Stimulated activated CD4-positive, alpha-beta T cell treated with anti-CD3 and anti-CD28 coated beads, Interleukin-1b, Interleukin-23, amount 100 ng/mL, for 4 hours (primary cell): ENCODE data around the gene BPIFB6.

Experiments used
- DNase-seq, 2 donors: peaks; one replicate each; pipeline ENCODE4 v3.0.0-alpha.2; 2020; ENCODE audit warnings: low read depth in 2 of 2

BPIFB6 gene

DNA sequence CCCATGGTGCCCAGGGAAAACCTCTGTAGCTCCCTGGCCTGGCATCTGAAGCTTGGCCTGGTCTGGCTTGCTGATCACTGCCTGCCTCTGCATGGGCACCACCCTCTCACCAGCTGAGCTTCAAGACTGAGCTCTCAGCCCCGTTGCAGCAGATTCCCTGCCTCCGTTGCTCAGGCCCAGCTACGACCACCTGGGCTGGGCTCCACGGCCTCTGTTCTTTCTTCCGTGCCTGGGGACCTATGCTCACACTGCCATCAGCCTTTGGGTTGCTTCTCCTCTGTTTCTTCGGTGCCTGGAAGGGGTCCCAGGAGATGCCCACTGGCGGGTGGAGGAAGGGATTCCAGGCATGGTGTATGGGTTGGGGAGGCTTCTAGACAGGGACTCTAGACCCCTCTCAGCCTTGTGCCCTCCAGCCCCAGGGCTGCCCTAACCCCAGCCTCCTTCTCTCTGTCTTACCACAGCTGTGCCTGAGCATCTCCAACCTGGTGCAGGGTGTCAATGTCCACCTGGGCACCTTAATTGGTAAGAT, 14.8 kb upstream of the BPIFB6 start:
- DNase-seq, result no peak

DNA sequence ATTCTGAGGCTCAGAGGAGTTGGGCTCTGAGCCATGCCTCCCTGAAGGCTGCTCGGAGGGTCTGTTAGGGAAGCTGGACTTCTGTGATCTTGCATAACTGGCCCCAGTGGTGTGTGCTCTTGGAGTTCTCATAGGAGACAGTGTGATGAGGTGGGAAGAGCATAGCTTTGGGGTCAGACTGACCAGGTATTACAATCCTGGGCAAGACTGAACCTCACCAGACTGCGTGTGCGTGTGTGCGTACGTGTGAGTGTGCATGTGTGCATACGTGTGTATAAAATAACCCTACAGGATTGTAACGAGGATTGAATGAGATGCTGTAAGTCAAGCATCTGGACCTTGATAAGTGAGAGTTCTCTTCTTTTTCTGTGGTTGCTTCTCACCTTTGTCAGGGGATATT, 13.9 kb upstream of the BPIFB6 start:
- DNase-seq, result no peak

DNA sequence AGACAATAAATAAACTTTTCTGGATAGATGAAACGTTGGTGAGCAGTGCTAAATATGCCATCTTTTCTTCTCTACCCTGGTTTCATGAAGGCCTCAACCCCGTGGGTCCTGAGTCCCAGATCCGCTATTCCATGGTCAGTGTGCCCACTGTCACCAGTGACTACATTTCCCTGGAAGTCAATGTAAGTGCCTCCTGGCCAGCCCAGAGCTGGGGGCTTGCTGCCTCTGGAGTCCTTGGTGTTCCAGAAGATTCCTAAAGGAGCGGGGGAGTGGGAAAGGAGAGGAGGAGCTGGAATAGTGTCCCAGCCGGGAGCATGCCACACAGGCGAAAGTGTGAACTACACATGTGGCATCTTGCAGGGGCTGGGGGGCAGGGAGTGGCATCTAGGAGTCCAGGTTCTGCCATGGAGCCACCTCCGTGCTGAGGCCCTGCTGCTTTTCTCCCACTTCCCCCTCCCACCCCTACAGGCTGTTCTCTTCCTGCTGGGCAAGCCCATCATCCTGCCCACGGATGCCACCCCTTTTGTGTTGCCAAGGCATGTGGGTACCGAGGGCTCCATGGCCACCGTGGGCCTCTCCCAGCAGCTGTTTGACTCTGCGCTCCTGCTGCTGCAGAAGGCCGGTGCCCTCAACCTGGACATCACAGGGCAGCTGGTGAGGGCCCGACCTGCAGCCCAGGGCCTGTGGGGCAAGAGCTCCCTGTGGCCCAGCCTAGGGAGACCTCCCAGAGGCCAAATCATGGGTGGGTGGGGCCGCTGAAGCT, 13.1 kb upstream of the BPIFB6 start:
- no peak for DNase-seq

DNA sequence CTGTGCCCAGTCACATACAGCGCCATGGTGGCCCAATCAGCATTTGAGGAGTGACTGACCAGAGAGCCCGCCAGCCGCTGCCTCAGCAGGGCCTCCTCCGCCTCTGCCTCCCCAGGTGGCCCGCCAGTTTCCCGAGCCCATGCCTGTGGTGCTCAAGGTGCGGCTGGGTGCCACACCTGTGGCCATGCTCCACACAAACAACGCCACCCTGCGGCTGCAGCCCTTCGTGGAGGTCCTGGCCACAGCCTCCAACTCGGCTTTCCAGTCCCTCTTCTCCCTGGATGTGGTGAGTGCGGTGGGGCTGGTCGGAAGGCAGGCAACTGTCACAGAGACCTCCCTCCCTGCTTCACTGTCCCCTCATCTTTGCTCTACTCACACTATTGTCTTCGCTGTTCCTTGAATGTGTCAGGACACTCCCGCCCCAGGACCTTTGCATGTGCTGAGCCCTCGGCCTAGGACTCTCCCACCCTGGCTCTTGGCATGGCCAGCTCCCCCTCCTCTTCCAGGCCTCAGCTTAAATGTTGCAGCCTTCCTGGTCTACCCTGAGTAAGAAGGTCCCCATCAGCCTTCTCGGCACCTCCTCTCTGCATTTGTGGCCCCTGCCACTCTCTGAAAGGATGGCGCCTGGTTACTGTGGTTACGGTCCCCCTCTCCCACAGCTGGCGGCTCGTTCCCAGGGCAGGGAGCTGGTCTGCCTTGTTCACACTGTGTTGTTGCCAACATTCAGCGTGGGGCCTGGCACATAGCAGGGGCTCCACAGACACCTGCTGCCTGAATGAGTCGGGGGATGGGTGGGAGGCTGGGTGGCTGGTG, 11.8 kb upstream of the BPIFB6 start:
- no peak for DNase-seq

DNA sequence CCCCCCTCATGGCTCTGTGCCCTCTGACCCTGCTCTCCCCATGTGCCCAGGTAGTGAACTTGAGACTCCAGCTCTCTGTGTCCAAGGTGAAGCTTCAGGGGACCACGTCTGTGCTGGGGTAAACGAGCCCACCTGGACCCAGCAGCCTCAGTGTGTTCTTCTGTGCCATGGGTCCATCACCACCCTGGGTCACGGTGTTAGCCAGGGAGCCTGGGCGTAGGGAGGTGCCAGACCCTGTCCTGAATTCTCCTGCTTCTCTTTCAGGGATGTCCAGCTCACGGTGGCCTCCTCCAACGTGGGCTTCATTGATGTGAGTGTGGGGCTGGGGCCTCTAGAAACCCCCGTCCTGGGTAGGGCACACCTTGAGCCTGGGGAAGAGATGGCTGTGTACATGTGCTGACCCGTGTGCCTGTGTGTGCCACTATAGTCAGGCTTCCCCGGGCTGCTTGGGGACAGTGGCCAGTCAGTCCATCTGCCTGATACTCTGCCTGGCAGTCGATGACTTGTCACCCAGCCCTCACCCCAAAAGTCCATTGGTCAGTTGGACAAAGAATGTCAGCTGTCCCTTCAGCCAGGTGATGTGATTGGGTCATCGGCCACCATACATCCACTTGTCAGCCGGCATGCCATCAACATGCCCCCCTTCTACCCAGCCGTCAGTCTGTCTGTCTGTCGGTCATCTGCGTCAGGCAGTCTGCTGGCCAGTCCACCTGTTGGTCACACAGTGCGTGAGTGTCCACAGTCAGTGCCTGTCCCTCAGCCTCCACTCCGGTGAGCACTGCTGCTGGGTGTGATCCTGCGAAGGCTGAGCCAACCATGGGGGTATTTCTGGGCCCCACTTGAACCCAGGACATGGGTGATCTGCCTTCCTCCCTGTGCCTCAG, 10.9 kb upstream of the BPIFB6 start:
- DNase-seq, result no peak

DNA sequence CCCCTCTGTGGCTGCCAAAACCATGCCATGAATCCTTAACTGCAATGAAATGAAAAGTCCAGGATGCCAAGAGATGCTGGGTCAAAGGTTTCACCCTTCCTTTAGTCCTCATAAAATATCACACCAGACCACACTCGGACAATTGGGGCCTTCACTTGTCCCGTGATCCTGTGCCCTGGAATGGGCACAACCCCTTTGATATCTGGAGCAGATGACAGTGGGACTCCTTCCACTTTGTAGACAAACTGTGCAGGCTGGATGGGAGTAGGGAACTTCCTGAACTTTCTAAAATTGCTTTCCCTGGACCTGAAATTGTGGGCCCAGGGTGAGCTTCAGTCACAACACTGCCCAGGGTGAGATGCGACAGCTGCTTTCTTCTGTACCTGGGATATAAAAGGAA, 9.6 kb upstream of the BPIFB6 start:
- no peak for DNase-seq

DNA sequence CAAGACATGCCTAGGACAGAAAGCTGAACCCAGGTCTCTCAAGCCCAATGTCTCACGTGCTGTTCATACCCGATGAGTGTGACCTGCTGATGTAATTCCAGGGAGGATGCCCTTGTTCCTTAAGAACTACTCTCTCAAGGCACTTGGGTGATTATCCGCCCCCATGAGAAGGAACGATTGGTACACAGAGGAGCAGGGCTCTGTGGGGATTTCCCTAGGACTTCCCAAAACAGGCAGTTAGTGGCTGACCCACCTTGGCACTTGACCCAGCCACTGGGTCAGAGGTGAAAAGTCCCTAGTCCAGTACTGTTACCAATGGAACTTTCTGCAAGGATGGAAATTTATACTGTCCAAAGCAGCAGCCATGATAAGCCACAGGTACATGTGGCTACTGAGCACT, 9.2 kb upstream of the BPIFB6 start:
- no peak for DNase-seq

DNA sequence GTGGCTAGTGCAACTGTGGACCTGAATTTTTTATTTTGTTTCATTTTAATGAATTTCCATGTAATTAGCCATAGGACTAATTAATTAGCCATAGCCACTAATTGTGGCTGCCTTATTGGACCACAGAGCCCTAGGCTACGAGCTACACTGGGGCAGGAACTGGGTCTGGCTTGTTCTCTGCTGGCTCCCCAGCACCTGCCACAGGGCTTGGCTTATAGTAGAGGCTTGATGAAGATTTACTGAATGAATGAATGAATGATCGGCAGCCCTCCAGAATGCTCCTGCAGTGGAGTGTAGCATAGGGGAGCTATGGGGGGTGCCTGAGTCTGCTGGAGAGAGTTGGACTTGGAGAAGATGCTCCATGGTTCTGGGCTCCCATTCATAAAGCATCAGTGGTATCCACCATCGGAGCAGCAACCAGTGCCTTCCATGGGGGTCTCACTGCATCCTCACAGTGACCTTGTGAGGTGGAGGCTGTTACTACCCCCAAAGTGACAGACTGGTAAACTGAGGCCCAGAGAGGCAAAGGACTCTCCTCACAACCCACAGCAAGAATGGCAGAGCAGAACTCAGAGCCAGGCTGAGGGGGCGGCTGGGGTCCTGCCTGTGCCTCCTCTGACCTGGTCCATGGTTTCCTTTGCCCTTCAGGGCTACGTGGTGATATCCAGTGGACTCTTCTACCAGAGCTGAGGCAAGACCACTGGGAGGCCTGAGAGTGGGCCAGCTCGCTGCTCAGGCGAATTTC, 8.6 kb upstream of the BPIFB6 start:
- DNase-seq, result no peak

DNA sequence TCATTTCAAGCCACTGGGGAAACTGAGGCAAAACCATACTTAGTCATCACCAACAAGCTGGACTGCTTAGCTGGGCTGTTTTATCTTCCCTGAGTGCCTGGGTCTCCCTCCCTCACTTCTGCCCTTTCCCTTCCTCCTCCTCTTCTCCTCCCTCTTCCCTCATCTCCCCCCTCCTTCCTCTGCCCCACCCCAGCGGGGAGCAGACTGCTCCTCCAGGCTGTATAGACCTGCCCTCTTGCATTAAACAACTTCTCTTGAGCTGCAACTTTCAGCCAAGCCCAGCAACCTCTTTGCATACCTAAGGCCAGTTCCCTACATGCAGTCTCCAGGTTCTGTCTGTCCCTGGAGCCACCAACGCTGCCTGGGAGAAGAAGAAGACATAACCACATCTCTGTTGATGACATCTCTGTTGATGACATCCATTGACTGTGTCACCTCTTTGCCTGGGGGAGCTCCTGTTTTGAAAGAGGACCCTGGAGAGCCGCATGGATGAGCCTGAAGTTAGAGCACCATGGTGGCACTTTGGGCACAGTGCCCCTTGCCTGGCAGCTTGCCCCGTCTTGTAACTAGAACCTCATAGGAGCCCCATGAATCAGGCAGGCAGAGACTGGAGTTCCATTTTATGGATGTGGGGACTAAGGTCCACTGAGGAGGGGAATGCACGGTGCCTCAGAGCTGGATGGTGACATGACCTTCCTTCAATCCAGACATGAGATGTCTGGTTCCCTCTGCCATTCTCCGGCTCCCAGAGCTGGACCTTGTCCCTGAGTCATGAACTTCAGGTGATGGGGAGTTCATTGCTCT, 7.8 kb upstream of the BPIFB6 start:
- DNase-seq, result no peak

DNA sequence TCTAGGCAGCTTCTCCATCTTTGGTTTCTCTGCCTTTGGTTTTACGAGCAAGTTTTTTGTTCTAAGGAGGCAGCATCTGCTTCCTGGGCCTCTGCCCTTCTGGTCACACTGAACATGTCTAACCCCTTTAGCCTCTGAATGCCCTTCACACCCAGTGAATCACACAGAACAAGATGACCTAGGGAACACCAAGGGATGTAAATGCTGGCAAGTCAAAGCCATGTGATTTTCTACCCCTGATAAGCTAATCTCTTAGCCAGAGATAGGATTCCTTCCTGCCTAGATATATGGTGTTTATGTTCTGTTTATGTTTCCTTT, 7.2 kb upstream of the BPIFB6 start:
- no peak for DNase-seq

DNA sequence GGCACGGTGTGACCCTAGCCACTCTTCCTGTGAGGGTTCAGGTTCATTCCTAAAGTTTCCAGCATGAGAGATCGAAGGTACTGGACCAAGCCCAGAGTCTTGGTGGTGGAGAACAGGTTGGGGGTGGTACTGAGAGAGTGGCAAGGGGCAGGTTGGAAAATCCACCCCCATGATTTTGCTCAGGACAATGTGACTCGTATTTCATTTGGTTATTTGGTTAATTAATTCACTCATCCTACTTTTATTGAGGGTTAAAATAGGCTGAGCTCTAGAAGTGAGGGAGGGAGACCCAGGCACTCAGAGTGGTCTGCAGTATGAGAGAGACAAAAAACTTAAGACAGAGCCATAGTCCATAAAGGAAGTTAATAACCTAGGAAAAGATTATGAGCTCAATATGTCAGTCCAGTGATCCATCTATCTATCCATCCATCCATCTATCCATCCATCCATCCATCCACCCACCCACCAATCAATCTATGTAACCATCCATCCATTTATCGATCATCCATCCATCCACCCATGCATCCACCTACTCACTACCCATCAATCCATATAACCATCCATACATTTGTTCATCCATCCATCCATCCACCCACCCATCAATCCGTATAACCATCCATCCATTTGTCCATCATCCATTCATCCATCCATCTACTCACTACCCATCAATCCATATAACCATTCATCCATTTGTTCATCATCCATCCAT, 6.7 kb upstream of the BPIFB6 start:
- no peak for DNase-seq

DNA sequence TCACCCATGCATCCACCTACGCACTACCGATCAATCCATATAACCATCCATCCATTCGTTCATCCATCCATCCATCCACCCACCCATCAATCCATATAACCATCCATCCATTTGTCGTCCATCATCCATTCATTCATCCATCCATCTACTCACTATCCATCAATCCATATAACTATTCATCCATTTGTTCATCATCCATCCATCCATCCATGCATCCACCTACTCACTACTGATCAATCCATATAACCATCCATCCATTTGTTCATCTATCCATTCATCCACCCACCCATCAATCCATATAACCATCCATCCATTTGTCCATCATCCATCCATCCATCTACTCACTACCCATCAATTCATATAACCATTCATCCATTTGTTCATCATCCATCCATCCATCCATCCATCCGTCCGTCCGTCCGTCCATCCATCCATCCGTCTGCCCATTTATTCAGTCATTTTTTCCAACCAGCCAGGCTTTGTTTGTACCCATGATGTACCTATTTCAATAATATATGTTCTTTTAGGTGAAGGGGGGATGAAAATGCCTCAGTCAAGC, 6.1 kb upstream of the BPIFB6 start:
- no peak for DNase-seq

DNA sequence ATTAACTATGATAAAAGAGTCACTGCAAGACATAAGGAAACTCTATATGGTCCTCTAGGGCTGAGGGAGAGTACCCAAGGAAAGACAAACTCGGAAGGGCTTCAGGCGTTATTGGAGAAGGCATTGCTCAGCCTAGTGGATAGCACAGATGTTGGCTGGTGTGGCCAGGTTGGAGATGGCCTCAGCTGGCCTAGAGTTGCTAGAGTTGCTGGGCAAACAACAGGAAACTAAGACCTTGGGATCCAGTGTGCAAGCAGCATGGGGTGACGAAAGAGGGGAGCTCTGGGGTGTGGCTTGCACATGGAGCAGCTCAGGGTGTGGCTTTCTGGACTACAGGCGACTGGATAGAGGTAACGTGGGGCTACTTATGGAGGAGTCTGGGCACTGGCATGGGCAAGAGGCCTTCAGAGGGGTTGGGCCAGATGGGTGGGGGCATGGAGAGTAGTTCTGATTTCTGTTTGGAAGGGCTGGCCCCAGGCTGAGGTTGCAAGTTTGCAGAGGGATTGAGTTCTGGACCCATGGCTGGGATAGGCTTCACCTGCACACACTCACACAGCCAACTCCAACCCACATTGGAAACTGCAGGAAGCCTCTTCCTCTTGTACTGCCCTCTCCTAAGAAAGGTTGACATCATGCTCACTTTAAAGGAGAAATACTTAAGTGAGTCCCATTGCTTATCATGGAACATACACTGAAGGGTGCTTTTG, 5.2 kb upstream of the BPIFB6 start:
- DNase-seq, result no peak

DNA sequence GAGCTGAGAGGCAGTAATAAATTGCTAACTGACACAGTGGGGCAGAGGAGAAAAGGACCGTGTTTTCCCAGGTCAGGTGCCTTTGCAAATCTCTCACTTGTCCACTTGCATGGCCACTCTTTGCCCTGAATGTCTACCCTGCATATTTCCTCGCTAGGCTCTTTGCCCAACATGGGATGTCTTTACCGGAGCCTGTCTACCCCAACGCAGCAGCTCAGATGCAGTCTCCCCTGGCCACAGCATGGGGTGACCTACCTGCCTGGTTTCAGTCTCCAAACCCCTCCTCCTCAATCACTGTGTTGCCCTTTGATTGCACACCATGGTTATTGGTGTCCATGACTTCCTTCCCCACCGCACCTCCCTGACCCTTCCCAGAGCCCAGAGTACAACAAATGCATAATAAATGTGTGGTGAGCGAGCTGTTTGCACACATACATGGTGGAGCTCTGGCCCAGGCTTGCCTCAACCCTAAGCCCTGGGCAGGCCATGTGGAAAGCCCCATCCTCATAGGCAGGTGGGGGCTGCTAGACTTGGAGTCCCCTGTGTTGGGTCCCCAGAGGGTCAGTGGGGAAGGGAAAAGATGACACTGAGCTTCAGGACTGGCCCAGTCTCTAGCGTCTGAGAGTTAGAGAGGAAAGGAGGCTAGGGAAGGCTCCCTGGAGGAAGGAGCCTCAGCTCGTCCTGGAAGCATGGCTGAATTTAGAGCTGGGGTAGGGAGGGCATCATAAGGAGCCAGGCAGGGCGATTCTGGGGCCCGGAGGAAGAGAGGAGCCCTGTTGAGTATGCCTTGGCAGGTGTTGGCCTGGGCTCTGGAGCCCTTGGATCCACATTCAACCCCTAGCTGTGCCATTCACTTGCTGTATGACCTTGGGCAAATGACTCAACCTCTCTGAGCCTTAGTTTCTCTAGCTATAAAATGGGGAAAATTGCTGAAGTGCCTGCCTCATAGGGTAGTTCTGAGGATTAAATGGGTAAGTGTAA, 4.4 kb upstream of the BPIFB6 start:
- DNase-seq, result no peak

DNA sequence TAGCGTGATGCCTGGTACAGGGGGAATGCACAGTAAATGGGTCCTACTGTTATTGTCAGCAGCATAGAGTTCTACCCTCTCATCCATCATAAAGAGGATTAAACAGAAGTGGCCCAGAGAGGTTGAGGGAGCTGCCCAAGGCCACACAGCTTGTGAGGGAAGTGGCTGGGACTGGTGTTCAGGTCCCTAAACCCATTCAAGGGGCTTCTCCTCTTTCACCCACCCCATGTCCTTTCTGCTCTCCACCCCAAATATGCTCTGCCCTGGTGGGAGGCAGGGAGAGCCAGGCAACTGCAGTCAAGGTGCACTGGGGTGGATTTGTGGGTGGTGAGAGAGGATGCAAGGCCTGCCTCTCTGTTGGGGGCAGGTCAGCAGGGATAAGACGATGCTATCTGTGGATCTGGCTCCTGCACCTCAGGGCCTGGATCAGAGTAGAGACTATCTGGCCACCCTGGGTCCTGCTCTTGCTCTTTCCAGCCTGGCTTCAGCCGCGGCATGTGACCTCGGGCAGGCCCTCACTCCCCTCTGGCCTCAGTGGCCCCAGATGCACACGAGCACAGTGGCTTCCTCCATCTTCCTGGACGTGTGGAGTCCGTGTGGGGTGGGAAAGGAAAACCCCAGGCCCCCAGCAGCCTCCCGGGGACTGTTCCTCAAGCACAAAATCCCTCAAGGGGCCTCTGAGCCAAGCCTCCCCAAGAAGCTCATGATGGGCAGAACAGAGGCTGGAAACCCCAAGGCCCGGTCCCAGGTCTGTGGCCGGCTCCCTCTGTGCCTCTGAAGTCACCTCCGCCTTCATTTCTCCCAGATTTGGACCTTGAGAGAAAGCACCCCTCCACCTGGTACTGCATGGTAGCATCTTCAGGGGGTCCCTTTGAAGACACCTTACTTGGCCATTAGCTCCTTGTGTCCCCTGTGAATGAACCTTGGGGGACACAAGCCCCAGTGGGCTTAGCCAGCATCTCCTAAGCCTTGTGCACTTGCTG, 3.4 kb upstream of the BPIFB6 start:
- no peak for DNase-seq

DNA sequence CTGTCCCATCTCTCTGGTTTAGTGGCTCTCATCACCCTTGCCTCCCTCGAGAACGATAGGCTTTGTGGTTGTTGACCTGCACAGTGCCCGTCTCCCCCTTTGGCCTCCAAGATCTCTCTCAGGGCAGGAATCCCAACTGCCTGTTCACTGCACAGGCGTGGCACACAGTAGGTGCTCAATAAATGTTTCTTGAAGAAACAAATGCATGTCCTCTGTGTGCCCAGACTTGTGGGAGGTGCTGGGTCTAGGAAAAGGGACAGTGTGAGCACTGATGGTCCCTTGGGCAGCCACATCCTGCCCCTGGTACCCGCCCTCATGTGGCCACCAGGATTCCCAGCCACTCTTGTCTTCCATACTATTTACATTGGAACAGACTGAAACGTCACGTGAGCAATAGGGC, 2.6 kb upstream of the BPIFB6 start:
- no peak for DNase-seq

DNA sequence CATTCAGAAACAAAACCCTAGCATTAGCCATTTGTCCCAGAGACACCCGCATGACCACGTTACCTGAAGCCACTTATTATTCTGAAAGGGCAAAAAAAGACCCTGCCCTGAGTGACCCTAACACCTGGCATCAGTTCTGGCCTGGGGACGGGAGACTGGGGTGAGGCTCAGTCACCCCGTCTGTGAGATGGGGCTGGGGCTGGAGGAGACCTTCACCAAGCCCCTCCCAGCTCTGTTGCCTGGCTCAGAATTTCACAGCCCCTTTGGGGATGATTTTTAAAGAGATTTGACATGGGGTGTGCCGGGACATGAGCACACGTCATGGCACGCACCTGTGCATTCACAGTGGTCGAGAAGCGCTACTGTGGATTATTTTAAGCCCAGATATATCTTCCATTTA, 1.4 kb upstream of the BPIFB6 start:
- DNase-seq, result no peak
